ENCODE data around the gene ATP5PO.

The ATP5PO gene

GRCh38 chr21:33948951-33949444 lies 33.4 kb upstream of the ATP5PO start:
- H3K9ac ChIP-seq (ENCODE audit: low read depth, low read length): no peak overlapping the region

GRCh38 chr21:33948096-33948950 lies 32.7 kb upstream of the ATP5PO start:
- peak overlapping the region; percentile 3 for H3K4me3 ChIP-seq (ENCODE audit: low read depth, low read length)

More at GRCh38 chr21:33948951-33949444, 33.4 kb upstream of the ATP5PO start:
- Histone ChIP-seq H3K36me3 (ENCODE audit: control insufficient read depth, insufficient read depth, low read length) (no peaks in the 10 kb centered on the region), H3K4me3 (ENCODE audit: low read depth, low read length) (no peak overlapping the region), H3K9me3 (ENCODE audit: control insufficient read depth, insufficient read depth, low read length) (no peaks in the 10 kb centered on the region), H3K27me3 (ENCODE audit: control insufficient read depth, insufficient read depth, low read length) (no peaks in the 10 kb centered on the region), H3K4me1 (ENCODE audit: control insufficient read depth, insufficient read depth, low read length) (peaks cover 22% of the 10 kb centered on the region)

GRCh38 chr21:33947451-33948095 lies 32.0 kb upstream of the ATP5PO start:
- Histone ChIP-seq H3K9me3 (ENCODE audit: control insufficient read depth, insufficient read depth, low read length) (no peaks in the 10 kb centered on the region), H3K27me3 (ENCODE audit: control insufficient read depth, insufficient read depth, low read length) (no peaks in the 10 kb centered on the region), H3K9ac (ENCODE audit: low read depth, low read length) (peak overlapping the region; percentile 17), H3K36me3 (ENCODE audit: control insufficient read depth, insufficient read depth, low read length) (no peaks in the 10 kb centered on the region), H3K4me1 (ENCODE audit: control insufficient read depth, insufficient read depth, low read length) (peaks cover 25% of the 10 kb centered on the region), H3K4me3 (ENCODE audit: low read depth, low read length) (peak overlapping the region; percentile 3)

More at GRCh38 chr21:33948096-33948950, 32.7 kb upstream of the ATP5PO start:
- H3K36me3 ChIP-seq (ENCODE audit: control insufficient read depth, insufficient read depth, low read length): no peaks in the 10 kb centered on the region
- peaks cover 22% of the 10 kb centered on the region for H3K4me1 ChIP-seq (ENCODE audit: control insufficient read depth, insufficient read depth, low read length)
- no peak overlapping the region for H3K9ac ChIP-seq (ENCODE audit: low read depth, low read length)
- no peaks in the 10 kb centered on the region for H3K27me3 ChIP-seq (ENCODE audit: control insufficient read depth, insufficient read depth, low read length)
- H3K9me3 ChIP-seq (ENCODE audit: control insufficient read depth, insufficient read depth, low read length): no peaks in the 10 kb centered on the region

- Histone ChIP-seq H3K4me3 (ENCODE audit: low read depth, low read length) (no peak overlapping the region), H3K9ac (ENCODE audit: low read depth, low read length) (no peak overlapping the region), H3K9me3 (ENCODE audit: control insufficient read depth, insufficient read depth, low read length) (no peaks in the 10 kb centered on the region), H3K36me3 (ENCODE audit: control insufficient read depth, insufficient read depth, low read length) (no peaks in the 10 kb centered on the region), H3K4me1 (ENCODE audit: control insufficient read depth, insufficient read depth, low read length) (peaks cover 31% of the 10 kb centered on the region), H3K27me3 (ENCODE audit: control insufficient read depth, insufficient read depth, low read length) (no peaks in the 10 kb centered on the region)
Measured at GRCh38 chr21:33945652-33946270, 30.2 kb upstream of the ATP5PO start.

- Histone ChIP-seq H3K9me3 (ENCODE audit: control insufficient read depth, insufficient read depth, low read length) (no peaks in the 10 kb centered on the region), H3K36me3 (ENCODE audit: control insufficient read depth, insufficient read depth, low read length) (no peaks in the 10 kb centered on the region), H3K4me3 (ENCODE audit: low read depth, low read length) (no peak overlapping the region), H3K9ac (ENCODE audit: low read depth, low read length) (no peak overlapping the region), H3K27me3 (ENCODE audit: control insufficient read depth, insufficient read depth, low read length) (no peaks in the 10 kb centered on the region), H3K4me1 (ENCODE audit: control insufficient read depth, insufficient read depth, low read length) (peaks cover 31% of the 10 kb centered on the region)
Measured at GRCh38 chr21:33944185-33944763, 28.7 kb upstream of the ATP5PO start.

DNA sequence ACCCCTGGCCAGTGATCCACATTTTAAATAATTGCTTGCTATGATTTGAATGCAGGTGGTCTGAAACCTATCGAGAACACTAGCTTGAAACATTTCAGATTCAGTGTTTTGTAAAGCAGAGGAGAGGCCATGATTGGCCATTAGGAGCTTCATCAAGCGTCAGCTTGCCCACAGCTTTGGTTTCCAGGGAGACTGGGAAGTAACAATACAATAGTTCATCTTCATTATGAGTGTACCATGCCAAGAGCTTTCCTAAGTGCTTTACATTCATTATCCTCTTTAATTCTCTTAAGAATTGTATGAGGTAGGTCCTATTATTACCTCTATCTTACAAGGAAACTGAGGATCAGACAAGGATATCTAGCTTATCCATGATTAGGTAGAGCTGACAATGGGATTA lies 27.7 kb upstream of the ATP5PO start:
- Histone ChIP-seq H3K27me3 (ENCODE audit: control insufficient read depth, insufficient read depth, low read length) (no peaks in the 10 kb centered on the region), H3K4me1 (ENCODE audit: control insufficient read depth, insufficient read depth, low read length) (peaks cover 24% of the 10 kb centered on the region), H3K36me3 (ENCODE audit: control insufficient read depth, insufficient read depth, low read length) (no peaks in the 10 kb centered on the region), H3K9me3 (ENCODE audit: control insufficient read depth, insufficient read depth, low read length) (no peaks in the 10 kb centered on the region), H3K4me3 (ENCODE audit: low read depth, low read length) (no peak overlapping the region), H3K9ac (ENCODE audit: low read depth, low read length) (no peak overlapping the region)

- H3K9me3 ChIP-seq (ENCODE audit: control insufficient read depth, insufficient read depth, low read length): no peaks in the 10 kb centered on the region
- H3K27me3 ChIP-seq (ENCODE audit: control insufficient read depth, insufficient read depth, low read length): no peaks in the 10 kb centered on the region
- no peak overlapping the region for H3K4me3 ChIP-seq (ENCODE audit: low read depth, low read length)
Measured at GRCh38 chr21:33942426-33942825, 26.8 kb upstream of the ATP5PO start.

GRCh38 chr21:33940881-33941245 lies 25.3 kb upstream of the ATP5PO start:
- Histone ChIP-seq H3K27me3 (ENCODE audit: control insufficient read depth, insufficient read depth, low read length) (no peaks in the 10 kb centered on the region), H3K9me3 (ENCODE audit: control insufficient read depth, insufficient read depth, low read length) (no peaks in the 10 kb centered on the region), H3K4me1 (ENCODE audit: control insufficient read depth, insufficient read depth, low read length) (peaks cover 12% of the 10 kb centered on the region), H3K36me3 (ENCODE audit: control insufficient read depth, insufficient read depth, low read length) (no peaks in the 10 kb centered on the region), H3K9ac (ENCODE audit: low read depth, low read length) (no peak overlapping the region), H3K4me3 (ENCODE audit: low read depth, low read length) (no peak overlapping the region)

More at GRCh38 chr21:33942426-33942825, 26.8 kb upstream of the ATP5PO start:
- peaks cover 20% of the 10 kb centered on the region for H3K4me1 ChIP-seq (ENCODE audit: control insufficient read depth, insufficient read depth, low read length)
- no peaks in the 10 kb centered on the region for H3K36me3 ChIP-seq (ENCODE audit: control insufficient read depth, insufficient read depth, low read length)
- H3K9ac ChIP-seq (ENCODE audit: low read depth, low read length): no peak overlapping the region

GRCh38 chr21:33940164-33940880 lies 24.7 kb upstream of the ATP5PO start:
- Histone ChIP-seq H3K4me1 (ENCODE audit: control insufficient read depth, insufficient read depth, low read length) (peaks cover 14% of the 10 kb centered on the region), H3K9me3 (ENCODE audit: control insufficient read depth, insufficient read depth, low read length) (no peaks in the 10 kb centered on the region), H3K4me3 (ENCODE audit: low read depth, low read length) (no peak overlapping the region), H3K9ac (ENCODE audit: low read depth, low read length) (no peak overlapping the region), H3K36me3 (ENCODE audit: control insufficient read depth, insufficient read depth, low read length) (no peaks in the 10 kb centered on the region), H3K27me3 (ENCODE audit: control insufficient read depth, insufficient read depth, low read length) (no peaks in the 10 kb centered on the region)

GRCh38 chr21:33939226-33939625 lies 23.6 kb upstream of the ATP5PO start:
- Histone ChIP-seq H3K27me3 (ENCODE audit: control insufficient read depth, insufficient read depth, low read length) (no peaks in the 10 kb centered on the region), H3K36me3 (ENCODE audit: control insufficient read depth, insufficient read depth, low read length) (no peaks in the 10 kb centered on the region), H3K4me3 (ENCODE audit: low read depth, low read length) (no peak overlapping the region), H3K4me1 (ENCODE audit: control insufficient read depth, insufficient read depth, low read length) (peaks cover 14% of the 10 kb centered on the region), H3K9ac (ENCODE audit: low read depth, low read length) (no peak overlapping the region), H3K9me3 (ENCODE audit: control insufficient read depth, insufficient read depth, low read length) (no peaks in the 10 kb centered on the region)

DNA sequence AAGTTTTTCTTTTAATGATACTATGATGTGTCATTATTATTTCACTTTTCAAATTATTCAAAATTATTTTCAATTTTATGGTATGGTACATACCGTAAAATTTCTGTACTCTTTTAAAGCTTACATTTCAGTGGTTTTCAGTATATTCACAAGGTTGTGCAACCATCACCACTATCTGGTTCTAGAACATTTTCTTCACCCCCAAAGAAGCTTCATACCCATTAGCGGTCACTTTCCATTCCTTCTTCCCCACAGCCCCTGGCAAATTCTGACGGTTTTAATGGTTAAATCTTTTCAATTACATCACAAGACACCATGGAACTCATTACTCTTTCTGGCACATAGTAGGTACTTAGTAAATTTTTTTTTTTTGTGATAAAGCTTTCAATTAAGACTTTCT lies 22.8 kb upstream of the ATP5PO start:
- Histone ChIP-seq H3K9ac (ENCODE audit: low read depth, low read length) (no peak overlapping the region), H3K9me3 (ENCODE audit: control insufficient read depth, insufficient read depth, low read length) (no peaks in the 10 kb centered on the region), H3K4me3 (ENCODE audit: low read depth, low read length) (no peak overlapping the region), H3K4me1 (ENCODE audit: control insufficient read depth, insufficient read depth, low read length) (peaks cover 14% of the 10 kb centered on the region), H3K27me3 (ENCODE audit: control insufficient read depth, insufficient read depth, low read length) (no peaks in the 10 kb centered on the region), H3K36me3 (ENCODE audit: control insufficient read depth, insufficient read depth, low read length) (no peaks in the 10 kb centered on the region)
